GM12878 (cell line): ENCODE results near the gene RMND1. TPM values are rescaled to one million over a fixed set of nuclear protein-coding genes. Genes with fewer than 3 reads are reported as not detected.

Experiments
- ATAC-seq: fragments of 200-7000 bp; cut with Tn5 transposase; 3 replicates; pipeline ENCODE4 v1.9.1; 2020; ENCODE audit warnings: mild to moderate bottlenecking, moderate library complexity
- BruUV-seq: library from RNA; stranded (reverse); fragments of 400-500 nt; replicated peaks from 2 replicates; lab custom pipeline; 2021; lab: Mats Ljungman, UMichigan
- CTCF ChIA-PET: fragments of 300-600 bp; sonication (Branson Sonifier 250); formaldehyde crosslinking; extraction: SDS; loops from one replicate; lab custom pipeline; 2021; ENCODE audit warnings: inconsistent platforms; lab: Yijun Ruan, JAX
- POLR2A ChIA-PET: fragments of 350-600 bp; formaldehyde crosslinking; extraction: SDS; loops from one replicate; lab custom pipeline; 2021; ENCODE audit warnings: inconsistent platforms; lab: Charles Lee
- RAD21 ChIA-PET: fragments of 300-600 bp; sonication (Branson Sonifier 250); formaldehyde crosslinking; loops from one replicate; lab custom pipeline; 2023; ENCODE audit warnings: antibody characterized with exemption; ENCODE audit not compliant: unreplicated experiment; lab: Charles Lee
- SMC1A ChIA-PET: fragments of 300-600 bp; sonication (Branson Sonifier 250); formaldehyde crosslinking; loops from one replicate; lab custom pipeline; 2023; ENCODE audit not compliant: unreplicated experiment, uncharacterized antibody; lab: Charles Lee
- DNase-seq: peaks from one replicate; pipeline ENCODE4 v3.0.0-alpha.2; 2011; ENCODE audit warnings: low read depth, low spot score
- FAIRE-seq: peaks from 3 replicates; lab custom pipeline; 2011; peaks lifted over from hg19 to GRCh38; lab: Jason Lieb, UNC
- H2AFZ ChIP-seq: 2 replicates; pipeline ENCODE4 v1.6.0; 2011; ENCODE audit warnings: low read depth, low read length, control low read depth; ENCODE audit not compliant: control insufficient read depth
- H3K27ac ChIP-seq: 2 replicates; pipeline ENCODE4 v1.5.1; 2011; ENCODE audit warnings: control low read depth; ENCODE audit not compliant: control insufficient read depth, insufficient read depth
- H3K27me3 ChIP-seq, 2 experiments: replicated peaks in 1 of 2; 2 replicates each; pipeline versions ENCODE4 v1.6.0 to v1.6.1; 2011; ENCODE audit warnings: low read length in 1 of 2; ENCODE audit not compliant: control insufficient read depth in 2 of 2, insufficient read depth in 2 of 2
- H3K36me3 ChIP-seq, 2 experiments: 2 replicates each; pipeline ENCODE4 v1.5.1; 2011; ENCODE audit warnings: low read length in 1 of 2; ENCODE audit not compliant: control insufficient read depth in 2 of 2, insufficient read depth in 2 of 2
- H3K4me1 ChIP-seq: 2 replicates; pipeline ENCODE4 v1.6.1; 2011; ENCODE audit warnings: mild to moderate bottlenecking, low read length, moderate library complexity, mixed read lengths; ENCODE audit not compliant: control insufficient read depth, insufficient read depth
- H3K4me2 ChIP-seq: 2 replicates; pipeline ENCODE4 v1.6.0; 2011; ENCODE audit warnings: control low read depth; ENCODE audit not compliant: control insufficient read depth, insufficient read depth
- H3K4me3 ChIP-seq: fragments of 200-600 bp; sonication (generic); 2 replicates; pipeline ENCODE4 v1.5.1; 2016
- H3K79me2 ChIP-seq: 2 replicates; pipeline ENCODE4 v1.6.0; 2011; ENCODE audit warnings: low read length; ENCODE audit not compliant: control insufficient read depth, insufficient read depth
- H3K9ac ChIP-seq: 2 replicates; pipeline ENCODE4 v1.8.0; 2011; ENCODE audit warnings: low read length, control low read depth, mixed read lengths; ENCODE audit not compliant: control insufficient read depth, insufficient read depth
- H3K9me3 ChIP-seq: replicated peaks from 3 replicates; pipeline ENCODE4 v1.5.1; 2011; ENCODE audit warnings: mild to moderate bottlenecking, low read length; ENCODE audit not compliant: control insufficient read depth, insufficient read depth
- H4K20me1 ChIP-seq: 2 replicates; pipeline ENCODE4 v1.6.0; 2011; ENCODE audit not compliant: control insufficient read depth, insufficient read depth
- ASH2L ChIP-seq: fragments of 300-600, 200-600 bp; sonication (generic); IDR thresholded peaks from 2 replicates; pipeline ENCODE4 v1.6.1; 2017; ENCODE audit warnings: low read depth, mild to moderate bottlenecking, borderline replicate concordance
- BACH1 ChIP-seq: fragments of 450-650 bp; IDR thresholded peaks from 2 replicates; pipeline ENCODE4 v1.6.1; 2017; ENCODE audit warnings: mild to moderate bottlenecking, borderline replicate concordance
- E4F1 ChIP-seq: fragments of 450-650 bp; IDR thresholded peaks from 2 replicates; pipeline ENCODE4 v1.6.1; 2018; ENCODE audit warnings: borderline replicate concordance, mild to moderate bottlenecking; ENCODE audit not compliant: partially characterized antibody
- EP300 ChIP-seq, 2 experiments: fragments of 150-350 bp in 1 of 2; IDR thresholded peaks; 2 replicates each; pipeline ENCODE4 v1.6.1; 2011 to 2012; ENCODE audit warnings: low read depth in 2 of 2, low read length in 2 of 2, borderline replicate concordance in 1 of 2, improper control_type of control experiment in 1 of 2, inconsistent platforms in 1 of 2; ENCODE audit not compliant: control insufficient read depth in 1 of 2
- ETV6 ChIP-seq, 2 experiments: fragments of 450-650 bp in 1 of 2; IDR thresholded peaks in 1 of 2; conservative IDR thresholded peaks in 1 of 2; 2 replicates each; pipeline ENCODE4 v1.6.1; 2014; ENCODE audit warnings: antibody characterized with exemption in 1 of 2, borderline replicate concordance in 1 of 2, low read depth in 1 of 2, mild to moderate bottlenecking in 1 of 2, moderate library complexity in 1 of 2
- NKRF ChIP-seq: fragments of 450-650 bp; conservative IDR thresholded peaks from 2 replicates; pipeline ENCODE4 v1.6.1; 2017; ENCODE audit warnings: mild to moderate bottlenecking, moderate library complexity
- POLR2AphosphoS5 ChIP-seq: IDR thresholded peaks from 2 replicates; pipeline ENCODE4 v1.6.1; 2011; ENCODE audit warnings: mild to moderate bottlenecking, low read length, inconsistent platforms
- TBL1XR1 ChIP-seq: IDR thresholded peaks from 2 replicates; pipeline ENCODE4 v1.6.1; 2012; ENCODE audit warnings: low read depth, low read length, improper control_type of control experiment
- ZBTB33 ChIP-seq: fragments of 450-650 bp; IDR thresholded peaks from 2 replicates; pipeline ENCODE4 v1.6.1; 2017; ENCODE audit warnings: mild to moderate bottlenecking
- ZNF384 ChIP-seq: IDR thresholded peaks from 2 replicates; pipeline ENCODE4 v1.6.1; 2012; ENCODE audit warnings: low read depth, mild to moderate bottlenecking, low read length, improper control_type of control experiment, borderline replicate concordance
- ZSCAN29 ChIP-seq: fragments of 450-650 bp; IDR thresholded peaks from 2 replicates; pipeline ENCODE4 v1.6.1; 2017; ENCODE audit warnings: mild to moderate bottlenecking, moderate library complexity
- ZZZ3 ChIP-seq: IDR thresholded peaks from 2 replicates; pipeline ENCODE4 v1.6.1; 2011; ENCODE audit warnings: low read depth; ENCODE audit not compliant: control insufficient read depth, insufficient read length
- WGBS: methylation state at CpG from one replicate; pipeline ENCODE4 v1.1.6; 2016; ENCODE audit warnings: low lambda C conversion rate; ENCODE audit not compliant: insufficient replicate concordance, insufficient coverage; ENCODE audit errors: missing lambda C conversion rate; 5-methylcytosine and 5-hydroxymethylcytosine counted together
- in situ Hi-C: fragments of 300-500 bp; cut with MboI; formaldehyde crosslinking; loops from 9 replicates; pipeline ENCODE4 v1.14.3; 2018; ENCODE audit warnings: mixed read lengths
- intact Hi-C: fragments of 100-400 bp; cut with micrococcal nuclease; formaldehyde crosslinking; loops from one replicate; pipeline ENCODE4 v1.14.2; 2022; ENCODE audit not compliant: unreplicated experiment
- polyA plus RNA-seq, 11 experiments: library from polyadenylated mRNA; depleted of rRNA in 4 of 11; unstranded in 6 of 11; stranded (reverse) in 5 of 11; fragments of >200 nt; fragmentation: Nextera tagmentation in 4 of 11; fragmentation: Illumina TruSeq in 1 of 11; extraction: Ambion mirVana in 4 of 11; extraction: Trizol in 1 of 11; gene quantifications; 1 replicate in 1 of 11; 2 replicates in 10 of 11; pipeline versions ENCODE4 v1.2.1 to v1.2.3, GENCODE V29; 2011 to 2016; ENCODE audit warnings: inconsistent platforms in 2 of 11, missing spikeins in 2 of 11, low read depth in 1 of 11
- total RNA-seq, 4 experiments: library from RNA; depleted of rRNA in 3 of 4; stranded (reverse); fragments of >200 nt in 3 of 4; fragmentation: Illumina TruSeq in 1 of 4; extraction: Trizol in 1 of 4; gene quantifications; 2 replicates each; pipeline versions ENCODE4 v1.2.1 to v1.2.3, GENCODE V29; 2013 to 2021

Gene RMND1
- total and polyA plus RNA-seq, 10 of the 15 experiments (the other 5 are each of a cell fraction or from before 2014, with no cell fraction given) = 15.9 to 34.5 (median 21.4) TPM

GRCh38 chr6:151391471-151392413 is 60.2 kb downstream of the RMND1 start, which contains the start of gene ZBTB2:
ZBTB2 (minus strand) TSS chr6:151391559; CDS start chr6:151373637, 17,922 bp downstream.
- H3K36me3 ChIP-seq = peaks cover 0 to 4% of the 10 kb centered on the region in 2 experiments; a peak in 1 of 4 replicates
- ChIA-PET CTCF (interaction anchor here (5.9 kb wide), 1 partner anchor 15 kb away, joined by 63 read pairs; no protein-coding TSS in a partner anchor), POLR2A (interaction anchor here (2.4 kb wide), 1 partner anchor 60 kb away, joined by 23 read pairs; the partner anchor contains the start of gene RMND1), SMC1A (no interaction called here), RAD21 (interaction anchor here (1.1 to 2.6 kb wide), 2 partner anchors 61 to 62 kb away, joined by 3 to 6 read pairs; partner anchors contain the start of gene RMND1)
- no peak within 1 kb of the TSS; the same call in 1 of the 2 replicates for H2AFZ ChIP-seq
- H3K9me3 ChIP-seq = no peaks in the 10 kb centered on the region
- no peak for DNase-seq
- in situ Hi-C loops (no loop called here), intact Hi-C loops (loop anchor here (5.0 kb wide), 2 partner anchors 311 to 1591 kb away; partner anchors contain the start of gene FBXO5)
- H4K20me1 ChIP-seq = 0 out of 2 replicates have a peak, but pooled peaks cover 6% of the 10 kb centered on the region
- H3K4me1 ChIP-seq = peaks cover 23% of the 10 kb centered on the region
- peak; percentile 12 for ATAC-seq
- no TSS peak for BruUV-seq
- FAIRE-seq = peak; percentile 47
- peak within 1 kb of the TSS; percentile 93 for H3K4me2 ChIP-seq
- no peaks in the 10 kb centered on the region for H3K27me3 ChIP-seq
- peak within 1 kb of the TSS; percentile 95 for H3K27ac ChIP-seq
- peaks cover 87% of the 10 kb centered on the region for H3K79me2 ChIP-seq
- WGBS = 1% methylated on average over 38 of the region's 57 CpGs
- H3K4me3 ChIP-seq = peak within 1 kb of the TSS; percentile 82
- peak within 1 kb of the TSS; percentile 96 for H3K9ac ChIP-seq
- peak; percentile 8; the same call in 1 of the 2 replicates for TF ChIP-seq BACH1
- no peak for TF ChIP-seq ETV6 (conservative IDR thresholded peaks at IDR 0.05 in 1 of 2, IDR thresholded peaks at IDR 0.05 in 1 of 2; ENCODE audit: borderline replicate concordance in 1 of 2, low read depth in 1 of 2)
- TF ChIP-seq ZZZ3 = no peak
- no peak for TF ChIP-seq TBL1XR1
- no peak for TF ChIP-seq EP300 (IDR thresholded peaks at IDR 0.05; ENCODE audit: borderline replicate concordance in 1 of 2, control insufficient read depth in 1 of 2, low read depth in 2 of 2, low read length in 2 of 2)
- TF ChIP-seq E4F1 = no peak
- TF ChIP-seq POLR2AphosphoS5 = 0 out of 2 replicates have a peak, but pooled peaks have one; percentile 28
- TF ChIP-seq ASH2L = no peak
- TF ChIP-seq ZNF384 = no peak
- no peak for TF ChIP-seq ZBTB33
- 0 out of 2 replicates have a peak, but pooled peaks have one; percentile 75 for TF ChIP-seq NKRF
- TF ChIP-seq ZSCAN29 = no peak
